NCI-H526 treated with DMSO at 0.1 percent for 48 hours (cell line): ENCODE measurements around the gene RNF20.
"Not testable (repeated sequence)": the region's sequence is repeated elsewhere in the genome, so short reads cannot be mapped to it uniquely, and the experiment has no call there.

ENCODE experiments used
- DNase-seq: peaks from one replicate; lab custom pipeline; 2025; lab: John Stamatoyannopoulos, UW

The RNF20 gene

GRCh38 chr9:101530076-101530711 is 3.5 kb upstream of the RNF20 start:
- DNase-seq = peak; percentile 18

GRCh38 chr9:101536351-101536750 is 2.7 kb downstream of the RNF20 start:
- no peak for DNase-seq

DNA sequence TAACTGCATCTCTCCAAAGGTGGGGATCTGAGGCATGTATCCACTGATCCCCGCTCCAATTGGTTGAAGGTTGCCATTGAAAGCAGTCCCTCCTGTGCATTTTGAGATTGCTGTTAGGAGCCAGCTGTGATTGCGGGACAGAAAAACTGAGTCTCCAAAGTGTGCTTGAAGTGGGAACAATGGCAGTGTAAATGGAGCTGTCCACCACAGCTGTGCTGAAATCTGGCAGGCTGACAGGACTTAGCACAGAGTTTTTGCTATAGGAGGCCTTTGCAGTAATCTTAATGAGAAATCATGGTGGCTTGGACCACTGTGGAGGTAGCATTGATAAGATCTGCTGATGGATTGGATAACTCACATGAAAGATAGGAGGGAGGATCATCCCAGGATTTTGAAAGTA is 3.3 kb downstream of the RNF20 start:
- no peak for DNase-seq

GRCh38 chr9:101540069-101540468 is 6.4 kb downstream of the RNF20 start:
- no peak for DNase-seq

DNA sequence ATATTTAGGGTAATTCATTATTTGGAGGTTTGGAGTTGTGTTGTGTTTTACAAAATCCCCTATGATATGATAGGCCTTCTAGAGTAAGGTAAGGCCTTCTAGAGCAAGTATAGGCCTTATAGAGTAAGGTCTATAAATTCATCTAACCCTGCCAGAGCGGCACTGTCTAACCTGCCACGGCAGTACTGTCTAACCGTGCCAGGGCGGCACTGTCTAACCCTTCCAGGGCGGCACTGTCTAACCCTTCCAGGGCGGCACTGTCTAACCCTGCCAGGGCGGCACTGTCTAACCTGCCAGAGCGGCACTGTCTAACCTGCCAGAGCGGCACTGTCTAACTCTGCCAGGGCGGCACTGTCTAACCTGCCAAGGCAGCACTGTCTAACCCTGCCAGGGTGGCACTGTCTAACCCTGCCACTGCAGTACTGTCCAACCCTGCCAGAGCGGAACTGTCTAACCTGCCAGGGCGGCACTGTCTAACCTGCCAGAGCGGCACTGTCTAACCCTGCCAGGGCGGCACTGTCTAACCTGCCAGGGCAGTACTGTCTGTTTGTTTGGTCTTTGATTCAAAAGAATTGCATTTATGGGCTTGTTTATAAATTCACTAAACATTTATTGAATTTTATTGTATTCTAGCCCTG is 9.6 kb downstream of the RNF20 start:
- DNase-seq = no peak

- not testable (repeated sequence) for DNase-seq
These were observed 15.9 kb downstream of the RNF20 start for GRCh38 chr9:101549472-101550098.

DNA sequence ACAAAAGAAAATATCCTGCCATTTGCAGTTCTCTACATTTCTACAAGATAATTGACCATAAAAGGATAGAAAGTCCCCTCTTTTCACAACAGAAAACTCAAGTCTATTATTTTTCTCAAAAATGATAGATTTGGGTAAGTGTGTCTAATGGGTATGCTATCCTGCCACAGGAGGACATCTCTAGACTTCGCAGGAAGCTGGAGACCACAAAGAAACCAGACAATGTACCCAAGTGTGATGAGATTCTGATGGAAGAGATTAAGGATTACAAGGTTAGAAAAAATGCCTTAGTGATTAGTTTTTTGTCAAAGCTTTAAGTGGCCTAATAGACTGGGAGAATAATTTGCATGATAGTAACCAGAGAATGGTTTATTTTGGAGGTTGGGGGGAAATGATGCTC is 28.1 kb downstream of the RNF20 start:
- DNase-seq = no peak

DNA sequence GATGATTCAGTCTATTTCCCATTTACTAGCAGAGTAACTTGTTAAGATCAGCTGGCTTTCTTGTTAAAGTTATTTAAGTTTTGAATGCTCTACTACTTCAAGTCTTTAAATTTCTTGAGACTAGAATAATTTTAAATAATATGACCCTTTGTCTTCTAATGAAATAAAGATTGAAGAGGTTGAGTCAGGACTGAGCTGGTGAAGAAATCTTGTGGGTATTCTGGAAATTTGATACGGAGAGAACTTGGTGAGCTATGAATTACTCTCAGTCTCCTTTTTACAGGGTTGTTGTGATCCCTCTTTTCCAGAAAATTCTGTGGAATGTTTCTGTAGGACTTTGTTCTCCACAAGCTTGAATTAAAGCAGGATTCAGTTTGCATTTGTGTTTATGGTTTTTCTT is 29.3 kb downstream of the RNF20 start:
- DNase-seq = no peak

GRCh38 chr9:101564252-101564651 is 30.6 kb downstream of the RNF20 start:
- no peak for DNase-seq

- DNase-seq = no peak
These were observed 33.5 kb downstream of the RNF20 start for GRCh38 chr9:101566904-101567724.

DNA sequence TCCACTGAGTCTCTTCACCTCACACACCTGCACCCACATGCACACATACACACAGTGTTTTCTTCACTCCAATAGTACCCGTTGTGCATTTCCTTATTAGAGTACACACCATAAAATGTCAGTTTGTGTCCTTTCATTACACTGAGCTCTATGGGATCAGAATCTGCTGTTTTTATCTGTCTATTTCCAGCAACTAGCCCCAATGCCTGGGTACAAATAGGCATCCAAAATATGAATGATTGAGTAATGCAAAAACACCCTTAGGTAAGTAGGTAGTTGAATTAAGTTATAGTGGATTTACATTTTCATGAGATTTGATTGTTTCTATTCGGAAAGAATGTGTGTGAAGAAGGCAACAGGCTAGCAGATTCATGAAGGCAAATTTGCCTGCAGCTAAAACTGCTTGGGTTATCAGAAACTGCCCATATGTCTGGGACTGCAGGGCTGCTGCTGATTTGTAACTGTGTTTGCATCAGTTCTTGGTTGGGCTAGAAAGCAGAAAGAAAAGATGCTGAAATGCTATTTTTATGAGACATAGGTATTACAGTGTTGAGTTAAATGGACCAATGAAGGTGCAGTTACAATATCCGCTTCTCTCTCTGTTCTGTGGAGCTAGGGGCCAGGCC is 34.2 kb downstream of the RNF20 start:
- DNase-seq = no peak

DNA sequence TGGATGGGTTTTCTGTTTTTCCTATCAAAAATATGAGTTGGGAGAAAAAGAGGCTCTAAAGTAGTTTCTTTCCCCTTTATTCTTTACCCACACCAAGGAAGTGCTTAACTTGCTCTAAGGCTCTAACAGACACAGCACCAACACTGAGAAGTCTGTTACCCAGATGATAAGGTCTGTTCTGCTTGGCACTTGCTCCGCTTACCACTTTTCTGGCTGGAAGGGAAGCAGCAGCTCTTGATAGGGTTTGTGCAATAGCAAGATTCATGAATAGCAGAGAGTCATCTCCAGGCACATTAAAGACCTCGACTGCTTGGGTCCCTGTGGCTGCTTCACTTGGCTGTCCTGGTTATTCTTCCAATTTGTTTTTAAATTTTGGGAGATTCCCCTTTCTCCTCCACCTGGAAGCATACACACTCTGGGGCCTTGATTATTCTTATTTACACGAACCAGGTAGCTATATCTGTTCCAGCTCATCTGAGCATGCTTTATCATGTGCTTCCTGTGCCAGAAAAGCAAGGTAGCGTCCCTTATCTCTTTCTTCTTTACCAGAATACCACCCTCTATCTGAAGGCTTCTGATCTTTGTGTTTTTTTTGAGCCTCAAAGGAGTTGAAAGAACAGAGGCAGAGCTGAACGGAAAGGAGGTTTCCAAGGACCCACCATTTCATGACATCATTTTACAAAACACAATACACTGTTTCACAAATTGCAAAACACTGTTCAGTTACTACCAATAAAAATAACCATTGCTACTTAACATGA is 36.3 kb downstream of the RNF20 start:
- DNase-seq = no peak

- no peak for DNase-seq
These were observed 37.5 kb downstream of the RNF20 start for GRCh38 chr9:101571114-101571513.

DNA sequence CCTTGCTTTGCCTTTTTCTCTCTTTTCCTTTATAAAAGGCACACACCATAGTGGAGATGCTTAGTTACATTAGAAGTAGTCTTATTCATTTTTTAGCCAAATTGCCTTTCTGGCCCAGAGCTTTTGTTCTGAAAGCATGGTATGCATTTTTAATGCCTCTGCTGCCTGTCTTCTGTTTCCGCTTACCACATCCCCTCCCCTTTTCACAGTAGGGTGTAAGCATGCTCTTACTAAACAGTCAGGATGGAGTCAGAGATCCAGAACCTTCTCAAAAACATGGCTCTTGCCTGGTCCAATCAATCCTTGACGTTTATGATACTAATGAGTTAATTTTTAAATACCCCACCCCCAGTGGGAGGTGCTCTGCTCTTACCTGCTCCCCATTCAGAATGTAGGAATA is 38.7 kb downstream of the RNF20 start:
- no peak for DNase-seq

DNA sequence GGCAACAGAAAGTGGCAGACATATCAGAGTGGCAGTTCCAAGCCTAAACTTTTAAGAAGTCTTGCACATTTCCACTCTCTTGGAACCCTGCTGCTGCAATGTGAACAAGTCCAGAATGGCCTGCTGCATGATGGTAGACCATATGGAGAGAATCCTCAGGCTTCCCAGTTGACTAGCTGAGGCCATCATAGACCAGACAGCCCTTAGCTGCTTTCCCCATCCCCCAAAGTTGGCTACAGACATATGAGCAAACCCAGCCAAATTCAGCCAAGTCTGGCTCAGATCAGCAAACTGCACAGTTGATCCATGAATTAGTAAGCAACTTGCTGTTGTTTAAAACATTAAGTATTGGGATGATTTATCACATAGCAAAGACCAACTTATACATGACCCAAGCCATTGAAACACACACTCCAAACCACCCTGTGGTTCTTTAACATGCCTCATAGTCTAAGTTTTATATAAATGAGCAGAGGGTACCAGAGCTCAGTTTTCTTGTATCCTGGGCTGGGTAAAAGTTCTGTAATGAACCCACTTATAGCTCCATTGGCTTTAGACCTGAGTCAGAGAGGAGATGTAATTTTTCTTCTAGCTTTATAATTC is 41.2 kb downstream of the RNF20 start:
- DNase-seq = no peak

GRCh38 chr9:101578378-101578777 is 44.7 kb downstream of the RNF20 start:
- no peak for DNase-seq

- DNase-seq = no peak
These were observed 46.3 kb downstream of the RNF20 start for GRCh38 chr9:101579711-101580545.

DNA sequence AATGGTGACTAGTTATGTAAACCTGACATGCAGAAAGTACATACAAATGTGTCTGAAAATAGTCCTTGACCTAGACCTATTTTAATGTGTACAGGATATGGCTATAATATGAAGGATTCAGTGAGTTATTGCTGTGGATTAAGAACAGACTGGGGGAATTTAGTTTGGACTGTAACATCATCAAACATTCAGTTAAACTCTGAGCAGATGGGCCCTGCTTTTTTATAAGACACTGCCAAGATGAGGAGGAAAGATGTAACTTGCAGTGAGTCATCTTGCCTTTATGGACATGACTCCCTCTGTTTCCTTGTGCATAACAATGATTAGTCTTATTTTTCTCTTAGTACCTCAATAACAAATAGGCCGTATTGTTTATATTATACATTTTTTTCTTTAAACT is 48.9 kb downstream of the RNF20 start:
- DNase-seq = no peak

DNA sequence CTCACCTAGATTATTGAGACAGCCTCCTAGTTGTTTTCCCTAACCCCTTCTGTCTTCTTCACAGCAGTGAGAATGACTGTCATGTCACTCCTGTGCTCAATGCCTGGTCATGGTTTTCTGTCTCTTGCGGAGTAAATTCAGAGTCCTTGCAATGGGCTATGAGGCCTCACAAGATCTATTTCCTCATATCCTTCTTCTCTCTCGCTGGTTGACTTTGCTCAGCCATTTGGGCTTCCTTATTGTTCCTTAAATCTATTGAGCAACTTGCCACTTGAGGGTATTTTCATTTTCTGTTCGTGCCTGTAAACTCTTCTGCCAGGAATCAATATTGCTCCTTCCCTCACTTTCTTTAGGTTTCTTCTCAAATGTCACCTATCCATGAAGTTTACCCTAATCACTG is 52.1 kb downstream of the RNF20 start:
- no peak for DNase-seq

DNA sequence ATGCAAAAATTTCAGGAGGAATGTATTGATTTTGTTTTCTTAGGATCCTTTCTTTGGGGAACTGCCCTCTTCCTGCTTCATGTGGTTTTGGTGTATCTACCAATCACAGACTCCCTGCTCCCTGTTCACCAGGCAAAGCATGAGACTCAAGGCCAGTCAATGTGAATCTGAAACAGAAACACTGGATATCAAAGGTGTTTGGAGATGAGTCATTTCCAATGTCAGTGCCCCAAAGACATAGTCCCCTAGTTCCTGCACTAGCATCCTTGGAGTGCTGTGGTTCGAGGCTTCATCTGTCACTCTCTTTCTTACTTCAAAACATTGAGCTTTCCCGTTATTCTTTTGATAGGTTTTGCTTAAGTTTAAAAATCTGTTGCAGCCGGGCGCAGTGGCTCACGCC is 53.0 kb downstream of the RNF20 start:
- no peak for DNase-seq
